Muscle layer of duodenum (tissue), 2 donors: Measurements from ENCODE around the gene CCDC17.
"Not testable (repeated sequence)": the region's sequence is repeated elsewhere in the genome, so short reads cannot be mapped to it uniquely, and the experiment has no call there.

Source experiments
- H3K27ac ChIP-seq: one replicate; pipeline ENCODE4 v1.7.0; 2013; ENCODE audit warnings: mild to moderate bottlenecking, low read length
- H3K27me3 ChIP-seq: one replicate; pipeline ENCODE4 v1.7.0; 2013; ENCODE audit warnings: low read depth, mild to moderate bottlenecking, control low read depth, low read length
- H3K36me3 ChIP-seq, 2 donors: one replicate each; pipeline ENCODE4 v1.7.0; 2013; ENCODE audit warnings: low read length in 2 of 2, control low read depth in 1 of 2, mild to moderate bottlenecking in 1 of 2; ENCODE audit not compliant: insufficient read depth in 2 of 2, control insufficient read depth in 1 of 2
- H3K4me1 ChIP-seq, 2 donors: one replicate each; pipeline ENCODE4 v1.7.0; 2013; ENCODE audit warnings: low read length in 2 of 2, mild to moderate bottlenecking in 2 of 2, control low read depth in 1 of 2, moderate library complexity in 1 of 2; ENCODE audit not compliant: insufficient read depth in 2 of 2, control insufficient read depth in 1 of 2
- H3K4me3 ChIP-seq, 2 donors: one replicate each; pipeline ENCODE4 v1.7.0; 2013; ENCODE audit warnings: low read length in 2 of 2, low read depth in 1 of 2, mild to moderate bottlenecking in 1 of 2
- H3K9me3 ChIP-seq, 2 donors: one replicate each; pipeline ENCODE4 v1.7.0; 2013; ENCODE audit warnings: low read length in 2 of 2, control low read depth in 1 of 2, mild to moderate bottlenecking in 1 of 2; ENCODE audit not compliant: control insufficient read depth in 1 of 2
- donor health status: healthy.

CCDC17 gene

GRCh38 chr1:45607404-45608074, 16.3 kb downstream of the CCDC17 start:
- Histone ChIP-seq H3K27me3 (no peaks in the 10 kb centered on the region), H3K4me3 (no peak overlapping the region), H3K36me3 (peaks cover 22 to 32% of the 10 kb centered on the region in 2 donors), H3K4me1 (peaks cover 0 to 4% of the 10 kb centered on the region in 2 donors), H3K9me3 (no peaks in the 10 kb centered on the region), H3K27ac (no peak overlapping the region)

GRCh38 chr1:45604239-45604638, 19.6 kb downstream of the CCDC17 start:
- Histone ChIP-seq H3K27me3 (no peaks in the 10 kb centered on the region), H3K4me3 (no peak overlapping the region), H3K27ac (no peak overlapping the region), H3K4me1 (peaks cover 0 to 4% of the 10 kb centered on the region in 2 donors), H3K36me3 (peaks cover 8 to 25% of the 10 kb centered on the region in 2 donors), H3K9me3 (no peaks in the 10 kb centered on the region)

- H3K27me3 ChIP-seq, H3K4me3 ChIP-seq, H3K9me3 ChIP-seq, H3K27ac ChIP-seq, H3K4me1 ChIP-seq: not testable (repeated sequence)
- peaks cover 0 to 14% of the 10 kb centered on the region in 2 donors for H3K36me3 ChIP-seq
Measured at GRCh38 chr1:45596765-45597164, 27.1 kb downstream of the CCDC17 start.

GRCh38 chr1:45594412-45594811, 29.4 kb downstream of the CCDC17 start:
- Histone ChIP-seq H3K36me3 (peaks cover 0 to 17% of the 10 kb centered on the region in 2 donors), H3K4me3 (no peak overlapping the region), H3K27me3 (no peaks in the 10 kb centered on the region), H3K27ac (no peak overlapping the region), H3K4me1 (no peaks in the 10 kb centered on the region), H3K9me3 (no peaks in the 10 kb centered on the region)

- no peak overlapping the region for H3K27ac ChIP-seq
- no peak overlapping the region for H3K4me3 ChIP-seq
- peaks cover 0 to 2% of the 10 kb centered on the region in 2 donors for H3K36me3 ChIP-seq
- no peaks in the 10 kb centered on the region for H3K27me3 ChIP-seq
- H3K9me3 ChIP-seq: no peaks in the 10 kb centered on the region
- H3K4me1 ChIP-seq: peaks cover 10 to 19% of the 10 kb centered on the region in 2 donors
Measured at GRCh38 chr1:45589861-45590260, 34.0 kb downstream of the CCDC17 start.

GRCh38 chr1:45586769-45587168, 37.1 kb downstream of the CCDC17 start:
- Histone ChIP-seq H3K27me3 (no peaks in the 10 kb centered on the region), H3K9me3 (no peaks in the 10 kb centered on the region), H3K27ac (no peak overlapping the region), H3K4me3 (no peak overlapping the region), H3K36me3 (peaks cover 2 to 4% of the 10 kb centered on the region in 2 donors), H3K4me1 (peaks cover 10 to 23% of the 10 kb centered on the region in 2 donors)

GRCh38 chr1:45585496-45586075, 38.3 kb downstream of the CCDC17 start:
- peak overlapping the region; percentile 81 to 100 for H3K4me3 ChIP-seq
- peaks cover 10 to 23% of the 10 kb centered on the region in 2 donors for H3K4me1 ChIP-seq
- H3K9me3 ChIP-seq: no peaks in the 10 kb centered on the region
- no peaks in the 10 kb centered on the region for H3K27me3 ChIP-seq
- H3K36me3 ChIP-seq: peaks cover 0 to 4% of the 10 kb centered on the region in 2 donors
- peak overlapping the region; percentile 49 for H3K27ac ChIP-seq

GRCh38 chr1:45585110-45585426, 38.8 kb downstream of the CCDC17 start:
- Histone ChIP-seq H3K4me3 (peak overlapping the region; percentile 81 to 100), H3K9me3 (no peaks in the 10 kb centered on the region), H3K36me3 (peaks cover 0 to 4% of the 10 kb centered on the region in 2 donors), H3K4me1 (peaks cover 10 to 23% of the 10 kb centered on the region in 2 donors), H3K27me3 (no peaks in the 10 kb centered on the region), H3K27ac (peak overlapping the region; percentile 49)

- H3K9me3 ChIP-seq: no peaks in the 10 kb centered on the region
- no peaks in the 10 kb centered on the region for H3K27me3 ChIP-seq
- H3K4me3 ChIP-seq: peak overlapping the region; percentile 98 to 100
- H3K27ac ChIP-seq: peak overlapping the region; percentile 91
- peaks cover 10 to 23% of the 10 kb centered on the region in 2 donors for H3K4me1 ChIP-seq
- H3K36me3 ChIP-seq: peaks cover 0 to 4% of the 10 kb centered on the region in 2 donors
Measured at GRCh38 chr1:45584351-45585109, 39.3 kb downstream of the CCDC17 start.

GRCh38 chr1:45583666-45584350, 40.0 kb downstream of the CCDC17 start, which contains the start of gene NASP:
TSS of gene NASP (plus strand) at chr1:45584041. CDS start at chr1:45584147, 106 bp downstream.
- Histone ChIP-seq H3K4me1 (peaks cover 10 to 23% of the 10 kb centered on the region in 2 donors), H3K4me3 (peak within 1 kb of the TSS; percentile 98 to 100), H3K36me3 (peaks cover 0 to 4% of the 10 kb centered on the region in 2 donors), H3K9me3 (no peaks in the 10 kb centered on the region), H3K27ac (peak within 1 kb of the TSS; percentile 91), H3K27me3 (no peaks in the 10 kb centered on the region)

- peaks cover 0 to 4% of the 10 kb centered on the region in 2 donors for H3K36me3 ChIP-seq
- no peaks in the 10 kb centered on the region for H3K9me3 ChIP-seq
- H3K4me1 ChIP-seq: peaks cover 10 to 23% of the 10 kb centered on the region in 2 donors
- no peaks in the 10 kb centered on the region for H3K27me3 ChIP-seq
- H3K4me3 ChIP-seq: peak overlapping the region; percentile 98 to 100
- H3K27ac ChIP-seq: peak overlapping the region; percentile 91
Measured at GRCh38 chr1:45583264-45583665, 40.6 kb downstream of the CCDC17 start.
